Left renal cortex interstitium (tissue), 4 donors: ENCODE results near the gene BCLAF1. TPM values are rescaled to one million over a fixed set of nuclear protein-coding genes. Genes with fewer than 3 reads are reported as not detected.

Experiments used
- DNase-seq, 4 donors: peaks; one replicate each; pipeline ENCODE4 v3.0.0-alpha.2; 2013; ENCODE audit warnings: low read depth in 4 of 4, low spot score in 2 of 4, missing footprints in 1 of 4
- polyA plus RNA-seq, 4 donors: library from polyadenylated mRNA; unstranded; fragments of 120-200 nt; gene quantifications; one replicate each; pipeline ENCODE4 v1.2.1, GENCODE V29; 2013; ENCODE audit not compliant: insufficient read length in 4 of 4

BCLAF1 gene, protein sequence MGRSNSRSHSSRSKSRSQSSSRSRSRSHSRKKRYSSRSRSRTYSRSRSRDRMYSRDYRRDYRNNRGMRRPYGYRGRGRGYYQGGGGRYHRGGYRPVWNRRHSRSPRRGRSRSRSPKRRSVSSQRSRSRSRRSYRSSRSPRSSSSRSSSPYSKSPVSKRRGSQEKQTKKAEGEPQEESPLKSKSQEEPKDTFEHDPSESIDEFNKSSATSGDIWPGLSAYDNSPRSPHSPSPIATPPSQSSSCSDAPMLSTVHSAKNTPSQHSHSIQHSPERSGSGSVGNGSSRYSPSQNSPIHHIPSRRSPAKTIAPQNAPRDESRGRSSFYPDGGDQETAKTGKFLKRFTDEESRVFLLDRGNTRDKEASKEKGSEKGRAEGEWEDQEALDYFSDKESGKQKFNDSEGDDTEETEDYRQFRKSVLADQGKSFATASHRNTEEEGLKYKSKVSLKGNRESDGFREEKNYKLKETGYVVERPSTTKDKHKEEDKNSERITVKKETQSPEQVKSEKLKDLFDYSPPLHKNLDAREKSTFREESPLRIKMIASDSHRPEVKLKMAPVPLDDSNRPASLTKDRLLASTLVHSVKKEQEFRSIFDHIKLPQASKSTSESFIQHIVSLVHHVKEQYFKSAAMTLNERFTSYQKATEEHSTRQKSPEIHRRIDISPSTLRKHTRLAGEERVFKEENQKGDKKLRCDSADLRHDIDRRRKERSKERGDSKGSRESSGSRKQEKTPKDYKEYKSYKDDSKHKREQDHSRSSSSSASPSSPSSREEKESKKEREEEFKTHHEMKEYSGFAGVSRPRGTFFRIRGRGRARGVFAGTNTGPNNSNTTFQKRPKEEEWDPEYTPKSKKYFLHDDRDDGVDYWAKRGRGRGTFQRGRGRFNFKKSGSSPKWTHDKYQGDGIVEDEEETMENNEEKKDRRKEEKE
- 100 to 1,000 TPM; 175 to 240 (median 209) TPM for polyA plus RNA-seq

DNA sequence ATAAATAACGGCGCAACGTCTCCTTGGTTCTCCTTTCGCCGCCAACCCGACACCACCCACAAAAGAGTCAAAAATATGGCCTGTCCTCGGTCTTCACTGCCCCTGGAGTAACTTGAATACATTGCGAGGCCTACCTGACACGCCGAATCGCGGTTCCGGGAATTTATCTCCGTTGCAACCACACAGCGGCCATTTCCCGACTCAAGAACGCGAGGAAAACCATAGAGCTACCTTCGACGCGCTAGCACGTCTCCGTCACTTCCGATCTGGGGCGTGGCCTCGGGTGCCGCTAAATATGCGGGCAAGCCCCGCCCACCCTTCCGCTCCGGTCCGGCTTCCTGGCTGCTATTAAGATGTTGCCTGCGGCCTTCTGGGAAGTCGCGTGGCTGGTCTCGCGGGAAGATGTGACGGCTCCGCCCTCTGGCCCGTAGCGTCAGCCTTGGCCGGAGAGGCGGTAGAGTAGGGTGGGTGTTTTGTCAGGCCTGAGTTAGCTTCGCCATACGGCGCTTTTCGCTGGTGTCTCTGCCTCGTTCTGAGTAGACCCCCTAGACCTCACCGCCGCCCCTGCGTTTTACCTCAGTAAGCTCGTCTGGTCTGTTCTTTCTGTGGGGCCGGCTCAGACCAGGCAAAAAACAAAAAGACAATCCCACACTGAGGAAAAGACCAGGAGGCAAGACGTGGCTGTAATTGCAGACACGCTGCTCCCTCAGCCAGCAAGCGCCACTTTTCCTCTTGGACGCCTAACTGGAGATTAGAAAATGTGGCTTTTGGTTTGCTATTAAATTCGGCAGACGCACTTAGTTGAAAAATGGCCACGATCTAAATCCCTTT lies at the start of gene BCLAF1:
TSS of gene BCLAF1 (minus strand) at position 268 of the 831 bp plus-strand sequence. CDS start 9,980 bp downstream, outside the sequence.
- DNase-seq: peak; percentile 96 to 99 (median 98)

DNA sequence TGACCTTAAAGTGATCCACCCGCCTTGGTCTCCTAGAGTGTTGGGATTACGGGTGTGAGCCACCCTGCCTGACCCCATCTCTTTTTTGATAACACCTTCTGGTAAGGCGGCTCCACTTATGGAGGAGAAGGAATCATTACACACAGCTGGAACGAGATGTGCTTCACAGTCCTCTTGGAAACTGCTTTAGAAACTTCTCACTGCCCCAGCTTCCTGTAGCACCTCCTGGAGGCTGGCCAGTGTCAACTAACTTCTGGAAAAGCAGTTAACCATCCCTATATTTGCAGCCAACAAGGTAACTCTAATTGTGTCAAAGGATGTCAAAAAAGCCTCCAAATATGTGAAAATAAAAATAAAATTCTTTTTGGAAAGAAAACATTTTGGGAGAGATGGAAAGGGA lies 48.8 kb upstream of the BCLAF1 start:
- DNase-seq: no peak

DNA sequence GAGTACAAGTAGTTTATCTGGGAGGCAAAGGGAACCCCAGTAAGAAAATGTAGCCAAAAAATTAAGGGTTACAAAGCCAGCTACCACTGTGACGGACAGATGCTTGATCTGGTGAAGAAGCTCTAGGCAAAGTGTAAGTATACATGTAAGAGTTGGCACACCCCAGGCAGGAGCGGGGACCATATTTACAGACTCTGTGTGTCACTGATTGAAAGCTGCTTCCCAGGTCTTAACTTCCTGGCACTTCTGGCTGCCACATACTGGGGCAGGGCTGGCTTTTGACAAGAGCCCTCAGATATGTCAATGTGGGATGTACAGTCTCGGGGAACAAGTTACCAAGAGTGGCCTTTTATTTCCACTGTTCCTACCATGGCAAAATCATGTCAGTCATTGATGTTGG lies 48.0 kb upstream of the BCLAF1 start:
- DNase-seq: no peak

DNA sequence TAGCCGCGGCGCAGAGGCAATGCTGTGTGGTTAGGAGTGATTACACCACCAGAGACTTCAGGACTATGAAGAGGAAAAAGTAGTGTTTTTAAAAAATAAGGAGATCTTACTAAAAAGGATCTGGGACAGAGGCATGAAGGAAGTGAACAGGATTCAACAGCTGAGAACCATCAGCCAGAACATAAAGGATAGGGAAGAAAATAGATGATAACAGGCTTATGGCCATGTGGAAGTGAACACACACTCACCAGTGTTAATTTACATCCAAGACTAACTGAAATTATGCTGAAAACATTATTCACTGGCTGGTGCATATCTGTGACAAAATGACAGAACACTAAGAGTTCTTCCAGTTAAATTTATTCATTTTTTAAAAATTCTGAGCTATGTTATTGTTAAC lies 47.5 kb upstream of the BCLAF1 start:
- no peak for DNase-seq

DNA sequence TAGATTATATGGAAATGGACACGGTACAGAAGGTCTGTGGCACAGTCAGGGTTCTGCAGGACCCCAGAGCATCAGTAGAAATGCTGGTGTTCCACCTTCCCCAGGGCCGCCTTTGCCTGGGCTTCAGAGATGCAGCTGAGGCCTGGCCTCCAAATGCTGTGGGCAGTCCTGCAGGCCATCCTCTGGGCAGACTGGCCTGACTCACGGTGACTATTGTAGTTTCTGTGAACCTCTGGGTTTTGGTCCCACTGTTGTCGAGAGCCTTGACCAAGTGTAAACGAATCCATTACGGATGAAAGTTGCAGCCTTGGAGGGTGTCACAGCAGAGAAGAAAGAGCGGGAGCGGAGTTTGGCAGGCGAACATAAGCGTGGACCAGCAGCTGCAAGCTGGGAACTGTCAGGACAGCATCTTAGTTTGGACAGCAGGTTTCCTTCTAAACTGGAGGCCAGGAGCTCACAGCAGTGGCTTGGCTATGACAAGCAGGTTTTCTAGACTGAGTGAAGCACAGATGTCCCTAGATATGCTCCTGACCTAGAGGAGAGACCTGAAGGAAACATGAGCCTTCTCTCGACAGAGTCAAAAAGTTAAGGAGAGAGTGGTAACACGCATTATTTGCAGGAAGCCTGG lies 46.2 kb upstream of the BCLAF1 start:
- peak in 1 of 4 donors; percentile 25 for DNase-seq

DNA sequence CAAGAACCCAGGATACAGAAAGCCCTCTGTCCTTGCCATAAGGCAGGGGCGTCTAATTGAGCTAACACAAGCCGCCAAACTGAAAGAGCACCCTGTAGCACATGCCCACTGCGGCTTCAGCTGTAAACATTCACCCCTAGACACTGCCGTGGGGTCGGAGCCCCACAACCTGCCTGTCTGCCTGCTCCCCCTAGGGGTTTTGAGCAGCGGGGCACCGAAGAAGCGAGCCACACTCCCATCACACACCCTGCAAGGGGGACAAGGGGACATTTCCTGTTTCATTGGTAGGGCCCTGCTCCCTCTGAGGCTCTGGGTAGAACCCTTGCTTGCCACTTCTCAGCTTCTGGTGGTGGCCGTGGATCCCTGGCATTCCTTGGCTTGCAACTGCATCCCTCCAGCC lies 45.2 kb upstream of the BCLAF1 start:
- DNase-seq: no peak

DNA sequence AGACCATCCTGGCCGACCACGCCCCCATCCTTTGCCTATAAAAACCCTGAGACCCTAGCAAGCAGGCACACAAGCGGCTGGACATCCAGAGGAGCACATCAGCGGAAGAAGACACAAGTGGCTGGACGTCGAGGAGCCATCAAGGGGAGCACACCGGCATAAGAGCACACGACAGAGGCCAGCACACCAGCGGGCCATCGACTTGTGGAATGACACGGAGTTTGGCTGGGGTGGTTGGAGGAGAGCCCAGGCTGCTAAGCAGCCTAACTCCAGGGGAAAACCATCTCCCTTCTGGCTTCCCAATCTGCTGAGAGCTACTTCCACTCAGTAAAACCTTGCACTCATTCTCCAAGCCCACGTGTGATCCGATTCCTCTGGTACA lies 44.8 kb upstream of the BCLAF1 start:
- DNase-seq: no peak

DNA sequence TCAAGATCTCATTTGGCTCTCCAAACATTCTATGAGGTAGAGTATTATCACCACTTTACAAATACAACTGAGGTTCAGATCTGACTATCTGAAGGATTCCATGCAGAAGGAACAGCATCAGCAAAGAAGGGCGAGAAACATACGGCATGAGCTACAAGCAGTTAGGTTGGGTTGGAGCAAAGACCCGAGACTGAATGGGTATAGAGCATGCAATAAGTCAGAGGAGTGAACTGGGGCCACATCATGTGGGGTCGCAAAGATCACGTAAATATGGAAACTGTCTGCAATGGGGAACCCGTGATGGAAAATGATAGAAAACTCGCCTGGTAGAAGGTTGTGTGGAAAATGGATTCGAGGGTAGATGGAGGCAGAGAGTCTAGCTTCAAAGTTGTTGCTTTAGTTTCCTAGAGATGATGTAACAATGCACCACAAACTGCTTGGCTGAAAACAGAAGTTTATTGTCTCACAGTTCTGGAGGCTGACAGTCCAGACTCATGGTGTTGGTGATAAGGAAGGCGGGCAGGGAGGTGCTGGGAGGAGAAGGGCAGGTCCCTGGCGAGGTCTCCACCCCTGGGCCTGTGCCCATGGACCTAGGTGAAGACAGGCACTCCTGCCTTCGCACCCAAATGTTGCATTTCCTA lies 44.3 kb upstream of the BCLAF1 start:
- DNase-seq: no peak

DNA sequence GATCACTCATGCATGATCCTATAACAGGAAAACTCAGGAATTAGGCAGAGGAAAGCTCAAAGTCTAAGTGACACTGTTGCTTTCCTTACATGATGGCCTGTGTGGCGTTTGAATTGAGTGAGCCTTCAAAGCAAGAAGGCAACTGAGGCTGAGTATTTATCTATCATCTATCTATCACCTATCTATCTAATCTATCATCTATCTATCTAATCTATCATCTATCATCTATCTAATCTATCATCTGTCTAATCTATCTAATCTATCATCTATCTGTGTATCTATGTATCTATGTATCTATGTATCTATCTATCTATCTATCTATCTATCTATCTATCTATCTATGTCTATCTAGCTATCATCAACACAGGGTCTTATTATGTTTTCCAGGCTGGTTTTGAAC lies 41.8 kb upstream of the BCLAF1 start:
- DNase-seq: no peak

DNA sequence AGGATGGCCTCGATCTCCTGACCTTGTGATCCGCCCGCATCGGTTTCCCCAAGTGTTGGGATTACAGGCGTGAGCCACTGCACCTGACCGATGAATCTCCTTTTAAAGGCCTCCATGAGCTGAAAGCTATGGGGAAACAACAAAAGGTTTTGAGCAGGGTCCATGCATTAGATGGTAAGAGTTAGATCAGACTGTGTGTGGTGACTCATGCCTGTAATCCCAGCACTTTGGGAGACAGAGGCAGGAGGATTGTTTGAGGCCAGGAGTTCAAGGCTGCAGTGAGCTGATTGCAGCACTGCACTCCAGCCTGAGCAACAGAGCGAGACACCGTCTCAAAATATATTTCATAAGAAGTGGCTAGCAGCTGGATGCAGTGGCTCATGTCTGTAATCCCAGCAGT lies 41.0 kb upstream of the BCLAF1 start:
- no peak for DNase-seq

DNA sequence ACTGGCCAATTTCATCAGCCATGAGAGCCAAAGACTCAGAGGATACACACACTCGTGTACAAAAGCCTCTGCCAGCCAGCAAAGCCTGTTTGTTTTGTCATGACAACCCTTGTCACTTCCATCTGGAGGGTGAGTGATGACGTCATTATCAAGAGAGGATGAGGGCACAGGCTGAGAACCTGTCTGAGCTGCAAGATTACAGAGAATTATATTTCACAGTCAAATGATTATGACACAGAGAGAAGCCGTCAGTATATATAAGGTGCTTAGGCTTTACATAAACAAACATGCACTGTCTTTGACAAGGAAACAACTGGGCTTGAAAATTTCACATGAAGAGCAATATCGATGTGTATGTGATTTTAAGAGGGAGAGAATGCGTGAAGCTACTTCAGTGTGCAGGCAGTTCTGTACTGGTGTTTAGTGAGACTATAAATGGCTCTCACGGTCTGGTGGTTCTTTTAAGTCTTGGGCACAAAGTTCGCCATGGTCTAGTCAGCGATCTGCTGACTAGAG lies 36.5 kb upstream of the BCLAF1 start:
- DNase-seq: peak in 1 of 4 donors; percentile 25

DNA sequence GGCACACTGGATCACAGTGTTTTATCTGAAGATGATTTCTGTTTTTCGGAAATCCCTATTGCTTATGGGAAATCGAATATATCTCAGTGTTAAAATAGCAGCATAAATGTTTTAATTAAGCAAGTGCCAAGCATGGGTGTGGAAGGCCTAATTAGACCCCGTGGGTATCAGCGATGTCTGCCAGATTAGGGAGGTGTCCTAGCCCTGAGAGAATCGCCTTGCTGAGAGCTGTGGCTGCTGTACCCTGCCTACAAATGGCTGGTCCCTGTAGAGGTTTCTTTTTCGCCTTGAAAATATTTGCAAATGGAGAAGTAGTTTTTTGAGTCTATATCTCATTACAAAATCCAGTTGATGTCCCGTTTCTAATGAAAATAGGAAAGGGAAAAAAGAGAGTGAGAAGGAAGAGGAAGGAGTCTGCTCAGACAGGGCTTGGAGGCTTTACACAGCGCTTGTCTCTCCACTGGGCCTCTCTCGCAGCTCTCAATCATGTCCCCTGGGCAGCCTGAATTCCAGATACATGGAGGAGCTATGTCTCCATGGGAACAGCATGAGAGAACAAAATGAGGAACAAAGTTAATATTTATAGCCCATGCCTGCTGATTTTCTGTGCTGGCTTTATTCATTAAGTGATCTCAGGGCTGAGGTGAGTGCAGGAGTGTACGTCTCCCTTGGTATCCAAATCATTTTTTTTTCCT lies 35.2 kb upstream of the BCLAF1 start:
- no peak for DNase-seq

DNA sequence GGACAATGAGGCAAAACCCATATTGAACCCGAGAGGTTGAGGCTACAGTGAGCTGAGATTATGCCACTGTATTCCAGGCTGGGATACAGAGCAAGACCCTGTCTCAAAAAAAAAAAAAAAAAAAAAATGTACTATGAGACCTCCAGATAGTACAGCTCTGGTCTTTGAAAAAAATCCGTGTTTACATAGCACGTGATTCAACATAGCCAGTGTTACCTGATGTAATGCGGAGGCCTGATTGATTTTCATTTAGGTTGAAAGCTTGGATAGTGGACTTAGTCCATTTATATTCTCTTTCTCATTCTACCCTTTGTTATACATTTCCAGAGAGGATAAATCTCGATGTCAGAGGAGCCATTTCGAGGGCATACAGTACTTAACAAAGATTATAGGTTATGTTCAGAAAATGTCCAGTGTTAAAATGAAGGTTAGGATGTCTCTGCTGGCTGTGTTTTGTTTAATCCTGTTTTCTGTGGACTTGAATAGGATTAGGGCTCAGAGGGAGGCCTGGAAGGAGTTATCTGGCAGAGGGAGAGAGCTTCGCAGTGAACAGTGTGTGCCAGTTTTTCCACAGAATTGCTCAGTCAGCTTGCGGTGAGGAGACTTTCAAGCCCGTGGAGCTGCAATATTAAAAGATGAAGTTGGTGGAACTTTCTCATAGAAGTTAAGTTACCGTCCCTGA lies 33.9 kb upstream of the BCLAF1 start:
- DNase-seq: no peak

DNA sequence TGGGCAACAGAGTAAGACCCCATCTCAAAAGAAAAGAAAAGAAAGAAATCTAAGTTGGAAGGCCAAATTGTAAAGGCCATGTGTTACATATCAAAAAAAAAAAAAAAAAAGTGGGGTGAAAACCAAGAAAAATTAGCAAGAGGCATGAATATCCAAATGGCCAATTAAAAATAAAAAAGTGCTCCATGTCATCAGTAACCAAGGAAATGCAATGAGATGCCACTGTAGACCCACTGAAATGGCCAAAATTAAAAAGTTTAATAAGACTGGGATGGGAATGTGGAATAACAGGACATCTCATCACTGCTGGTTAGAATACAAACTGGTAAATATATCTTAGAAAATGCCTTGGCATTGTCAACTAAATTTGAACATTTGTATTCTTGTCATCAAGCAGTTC lies 30.1 kb upstream of the BCLAF1 start:
- DNase-seq: no peak

DNA sequence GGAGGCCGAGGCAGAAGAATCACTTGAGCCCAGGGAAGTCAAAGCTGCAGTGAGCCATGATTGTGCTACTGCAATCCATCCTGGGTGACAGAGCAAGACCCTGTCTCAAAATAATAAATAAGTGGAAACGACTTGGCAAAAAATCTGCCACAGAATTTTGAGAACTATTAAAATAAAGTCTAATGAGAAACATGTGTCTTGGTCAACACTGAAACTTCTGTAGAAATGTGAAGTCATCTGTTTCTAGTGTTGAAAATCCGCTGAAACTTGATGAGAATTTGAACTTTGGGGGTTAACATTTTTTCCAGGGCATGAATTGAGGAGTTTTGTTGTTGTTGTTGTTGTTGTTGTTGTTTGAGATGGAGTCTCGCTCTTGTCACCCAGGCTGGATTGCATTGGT lies 29.0 kb upstream of the BCLAF1 start:
- DNase-seq: no peak

DNA sequence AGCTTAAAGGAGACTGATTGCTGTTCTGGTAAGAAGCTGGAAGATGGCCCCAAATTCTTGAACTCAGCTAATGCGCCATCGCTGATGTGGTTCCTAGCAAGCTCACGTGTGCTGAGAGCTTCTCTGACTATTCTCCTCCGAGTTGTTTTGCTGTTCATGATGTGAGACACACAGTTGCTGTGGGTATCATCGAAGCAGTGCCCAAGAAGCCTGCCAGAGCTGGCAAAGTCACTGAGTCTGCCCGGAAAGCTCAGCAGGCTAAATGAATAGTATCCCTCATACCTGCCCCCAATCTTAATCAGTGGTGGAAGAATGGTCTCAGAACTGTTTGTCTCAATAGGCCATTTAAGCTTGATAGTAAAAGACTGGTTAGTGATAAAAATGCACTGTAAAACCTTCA lies 28.3 kb upstream of the BCLAF1 start:
- DNase-seq: no peak

DNA sequence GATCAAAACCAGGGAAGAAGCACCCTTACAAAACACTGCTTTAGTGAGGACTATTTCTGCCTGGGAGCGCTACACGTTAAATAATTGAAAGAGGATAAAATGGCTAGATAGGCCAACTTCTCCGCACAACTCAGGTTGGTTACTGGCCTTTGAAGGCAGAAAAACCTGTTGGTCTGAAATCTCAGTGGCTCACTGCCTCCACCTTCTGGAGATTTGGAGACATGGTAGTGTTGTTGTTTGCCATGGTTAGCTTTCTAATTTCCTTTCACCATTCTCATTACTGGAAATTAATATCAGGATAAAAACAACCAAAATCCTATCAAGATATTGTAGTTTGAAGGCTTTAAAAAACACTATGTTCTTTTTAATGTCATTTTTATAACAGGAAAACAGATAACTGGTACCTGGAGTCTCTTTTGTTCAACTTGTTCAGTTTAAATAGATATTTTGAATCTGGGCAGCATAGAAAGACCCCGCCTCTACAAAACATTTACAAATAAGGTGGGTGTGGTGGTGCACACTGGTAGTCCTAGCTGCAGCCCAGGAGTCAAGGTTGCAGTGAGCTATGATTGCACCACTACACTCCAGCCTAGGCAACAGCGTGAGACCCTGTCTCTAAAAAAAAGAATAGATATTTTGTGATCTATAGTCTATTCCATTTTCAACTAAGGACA lies 27.5 kb upstream of the BCLAF1 start:
- DNase-seq: peak in 1 of 4 donors; percentile 32

DNA sequence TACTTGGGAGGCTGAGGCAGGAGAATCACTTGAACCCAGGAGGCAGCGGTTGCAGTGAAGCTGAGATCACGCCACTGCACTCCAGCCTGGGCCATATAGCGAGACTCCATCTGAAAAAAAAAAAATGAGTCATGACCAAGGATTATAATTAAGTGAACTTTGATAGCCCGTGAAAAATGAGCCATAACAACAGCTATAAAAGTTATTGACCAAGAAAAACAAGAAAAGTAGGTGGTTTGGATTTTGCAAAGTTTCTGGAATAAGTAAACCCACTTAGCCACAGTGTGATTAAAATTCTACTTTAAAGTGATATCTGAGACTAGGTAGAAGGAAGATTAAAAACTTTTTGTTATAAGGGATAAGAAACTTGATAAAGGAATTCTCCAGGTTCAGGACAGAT lies 25.9 kb upstream of the BCLAF1 start:
- no peak for DNase-seq
